Right lobe of liver (tissue), 6 donors: ENCODE results near the gene ATP12A. TPM values are rescaled to one million over a fixed set of nuclear protein-coding genes. Genes with fewer than 3 reads are reported as not detected.

Experiments
- ATAC-seq, 4 donors: fragments of 200-7000 bp; cut with Tn5 transposase; one replicate each; pipeline ENCODE4 v1.9.1; 2020; ENCODE audit warnings: mild to moderate bottlenecking in 4 of 4, moderate library complexity in 4 of 4
- DNase-seq, 3 donors: peaks; one replicate each; pipeline ENCODE4 v3.0.0-alpha.2; 2020
- H3K27ac ChIP-seq, 3 donors: fragments of 200-600 bp; one replicate each; pipeline ENCODE4 v1.8.0; 2022
- H3K27me3 ChIP-seq, 2 donors: fragments of 200-600 bp; one replicate each; pipeline ENCODE4 v1.8.0; 2022
- H3K36me3 ChIP-seq, 4 donors: fragments of 200-600 bp; sonication (generic) in 1 of 4; one replicate each; pipeline versions ENCODE4 v1.5.1 to v1.8.0; 2017 to 2022; ENCODE audit warnings: control low read depth in 1 of 4
- H3K4me1 ChIP-seq, 4 donors: fragments of 200-600 bp; sonication (generic) in 1 of 4; one replicate each; pipeline versions ENCODE4 v1.5.1 to v1.8.0; 2017 to 2022; ENCODE audit warnings: control low read depth in 1 of 4
- H3K4me3 ChIP-seq, 3 donors: fragments of 200-600 bp; one replicate each; pipeline ENCODE4 v1.8.0; 2022
- H3K9me3 ChIP-seq, 4 donors: fragments of 200-600 bp; sonication (generic) in 1 of 4; one replicate each; pipeline versions ENCODE4 v1.5.1 to v1.8.0; 2017 to 2022; ENCODE audit warnings: control low read depth in 1 of 4
- POLR2A ChIP-seq: fragments of 450-650 bp; IDR thresholded peaks from one replicate; pipeline ENCODE4 v1.6.1; 2017; ENCODE audit warnings: antibody characterized with exemption, mild to moderate bottlenecking
- WGBS: methylation state at CpG from one replicate; pipeline ENCODE4 v1.1.6; 2018; ENCODE audit warnings: low coverage, low lambda C conversion rate; ENCODE audit not compliant: insufficient coverage; ENCODE audit errors: missing lambda C conversion rate; 5-methylcytosine and 5-hydroxymethylcytosine counted together
- intact Hi-C, 2 donors: fragments of 100-400 bp; cut with DNase I; formaldehyde crosslinking; loops; one replicate each; pipeline versions ENCODE4 v1.11.2 to v1.14.1; 2022
- total RNA-seq, 6 experiments: library from RNA; depleted of rRNA in 2 of 6; stranded (reverse); fragments of >200 nt in 2 of 6; fragmentation: NEBNext Ultra II Directional in 3 of 6; extraction: Animal tissue kit (Norgen Biotek cat#: 25700) in 3 of 6; gene quantifications; one replicate each; pipeline versions ENCODE4 v1.1.0 to v1.2.4, GENCODE V29; 2016 to 2023
- TF ChIP-seq, protein P1 (sequence below), 4 donors: fragments of 200-600 bp in 3 of 4; fragments of 450-650 bp in 1 of 4; IDR thresholded peaks; one replicate each; pipeline versions ENCODE4 v1.5.1 to v1.8.0; 2016 to 2022; ENCODE audit warnings: antibody characterized with exemption in 4 of 4, mild to moderate bottlenecking in 2 of 4
- donor health status: DM: no; HTN: yes; CAD: no.
- donor health status: DM: no; HTN: no; CAD: no.
- donor health status: DM: no; HTN: no; CAD: no.
- donor health status: DM: no; HTN: yes; CAD: no.
- donor health status: DM: no; HTN: yes; CAD: no.

The ATP12A gene
- total RNA-seq, 6 experiments from 2014 or later: not detected

DNA sequence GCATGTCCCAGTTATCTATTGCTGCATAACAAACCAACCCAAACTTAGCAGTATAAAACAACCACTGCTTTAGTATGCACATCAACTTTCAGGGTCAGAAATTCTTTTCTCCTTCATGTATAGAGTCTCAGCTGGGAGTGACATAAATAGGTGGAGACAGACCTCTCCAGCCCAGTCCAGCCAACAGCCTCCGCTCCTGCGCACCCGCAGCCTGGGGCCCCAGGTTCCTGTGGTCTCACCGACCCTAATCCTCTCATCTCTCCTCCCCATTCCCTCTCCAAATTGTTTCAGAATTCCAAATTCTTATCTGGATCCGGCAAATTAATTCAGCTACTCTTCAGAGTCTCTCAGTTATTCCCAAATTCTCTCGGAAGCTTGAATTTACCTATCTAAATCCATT lies 522 bp upstream of the ATP12A start:
- Histone ChIP-seq H3K4me3 (no peak overlapping the region), H3K27ac (no peak overlapping the region), H3K36me3 (no peaks in the 10 kb centered on the region), H3K4me1 (peaks cover 0 to 21% (median 7%) of the 10 kb centered on the region in 4 donors), H3K9me3 (no peaks in the 10 kb centered on the region), H3K27me3 (peaks cover 15 to 18% of the 10 kb centered on the region in 2 donors)
- DNase-seq (no peak), ATAC-seq (no peak)
- WGBS: 36% methylated on average over 6 of the region's 6 CpGs
- TF ChIP-seq POLR2A: no peak
- TF ChIP-seq, protein P1, sequence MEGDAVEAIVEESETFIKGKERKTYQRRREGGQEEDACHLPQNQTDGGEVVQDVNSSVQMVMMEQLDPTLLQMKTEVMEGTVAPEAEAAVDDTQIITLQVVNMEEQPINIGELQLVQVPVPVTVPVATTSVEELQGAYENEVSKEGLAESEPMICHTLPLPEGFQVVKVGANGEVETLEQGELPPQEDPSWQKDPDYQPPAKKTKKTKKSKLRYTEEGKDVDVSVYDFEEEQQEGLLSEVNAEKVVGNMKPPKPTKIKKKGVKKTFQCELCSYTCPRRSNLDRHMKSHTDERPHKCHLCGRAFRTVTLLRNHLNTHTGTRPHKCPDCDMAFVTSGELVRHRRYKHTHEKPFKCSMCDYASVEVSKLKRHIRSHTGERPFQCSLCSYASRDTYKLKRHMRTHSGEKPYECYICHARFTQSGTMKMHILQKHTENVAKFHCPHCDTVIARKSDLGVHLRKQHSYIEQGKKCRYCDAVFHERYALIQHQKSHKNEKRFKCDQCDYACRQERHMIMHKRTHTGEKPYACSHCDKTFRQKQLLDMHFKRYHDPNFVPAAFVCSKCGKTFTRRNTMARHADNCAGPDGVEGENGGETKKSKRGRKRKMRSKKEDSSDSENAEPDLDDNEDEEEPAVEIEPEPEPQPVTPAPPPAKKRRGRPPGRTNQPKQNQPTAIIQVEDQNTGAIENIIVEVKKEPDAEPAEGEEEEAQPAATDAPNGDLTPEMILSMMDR (IDR thresholded peaks at IDR 0.05): no peak
- intact Hi-C loops: no loop called here

DNA sequence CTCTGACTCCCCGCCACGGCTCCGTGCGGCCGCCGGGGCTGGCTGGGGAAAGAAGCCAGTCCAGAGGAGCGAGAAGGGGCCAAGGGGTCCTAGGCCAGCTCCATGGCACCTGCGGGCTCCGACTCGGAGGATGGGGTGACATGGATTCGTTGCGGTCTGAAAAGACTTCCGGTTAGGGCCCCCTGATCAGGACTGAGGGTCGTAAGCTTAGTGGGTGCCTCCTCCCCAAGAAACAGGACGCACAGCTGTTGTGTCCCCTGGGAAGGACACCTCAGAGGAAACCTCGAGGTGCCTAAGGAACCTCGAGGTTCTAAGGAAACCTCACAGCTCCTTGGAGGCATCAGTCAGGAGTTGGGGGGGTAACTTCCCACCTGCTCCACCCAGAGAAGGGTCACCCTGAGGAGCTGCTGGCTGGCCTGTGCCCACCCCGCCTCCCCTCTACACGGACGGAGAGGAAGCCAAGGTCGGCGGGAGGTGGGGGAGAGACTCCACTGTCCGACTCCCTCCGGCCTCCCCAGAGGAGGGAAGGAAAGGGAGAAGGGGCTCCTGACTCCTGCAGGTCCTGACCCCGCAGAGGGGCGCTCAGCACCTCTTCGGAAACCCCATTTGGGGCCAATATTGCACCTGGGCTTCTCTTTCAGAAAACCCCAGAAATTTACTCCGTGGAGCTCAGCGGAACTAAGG lies 855 bp downstream of the ATP12A start:
- H3K27me3 ChIP-seq: peaks cover 15 to 18% of the 10 kb centered on the region in 2 donors
- peaks cover 0 to 21% (median 7%) of the 10 kb centered on the region in 4 donors for H3K4me1 ChIP-seq
- peak overlapping the region in 1 of 3 donors; percentile 42 for H3K4me3 ChIP-seq
- no peaks in the 10 kb centered on the region for H3K9me3 ChIP-seq
- TF ChIP-seq, protein P1 (IDR thresholded peaks at IDR 0.05): no peak
- TF ChIP-seq POLR2A: no peak
- ATAC-seq (no peak), DNase-seq (no peak)
- H3K27ac ChIP-seq: no peak overlapping the region
- intact Hi-C loops: no loop called here
- no peaks in the 10 kb centered on the region for H3K36me3 ChIP-seq
- WGBS: 53% methylated on average over 13 of the region's 29 CpGs

DNA sequence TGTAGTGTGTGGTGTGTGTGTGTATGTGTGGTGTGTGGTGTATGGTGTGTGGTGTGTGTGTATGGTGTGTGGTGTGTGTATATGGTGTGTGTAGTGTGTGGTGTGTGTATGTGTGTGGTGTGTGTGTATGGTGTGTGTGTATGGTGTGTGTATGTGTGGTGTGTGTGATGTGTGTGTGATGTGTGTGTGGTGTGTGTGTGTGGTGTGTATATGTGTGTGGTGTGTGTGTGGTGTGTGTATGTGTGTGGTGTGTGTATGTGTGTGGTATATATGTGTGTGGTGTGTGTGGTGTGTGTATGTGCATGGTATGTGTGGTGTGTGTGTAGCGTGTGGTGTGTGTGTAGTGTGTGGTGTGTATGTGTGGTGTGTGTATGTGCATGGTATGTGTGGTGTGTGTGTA lies 1.7 kb downstream of the ATP12A start:
- no peak for TF ChIP-seq POLR2A
- TF ChIP-seq, protein P1 (IDR thresholded peaks at IDR 0.05): no peak
- H3K27ac ChIP-seq: no peak overlapping the region
- ATAC-seq (no peak), DNase-seq (no peak)
- no peaks in the 10 kb centered on the region for H3K9me3 ChIP-seq
- peaks cover 15 to 18% of the 10 kb centered on the region in 2 donors for H3K27me3 ChIP-seq
- H3K4me1 ChIP-seq: peaks cover 0 to 21% (median 7%) of the 10 kb centered on the region in 4 donors
- H3K4me3 ChIP-seq: no peak overlapping the region
- WGBS: 100% methylated on average over 1 of the region's 1 CpG
- intact Hi-C loops: no loop called here
- no peaks in the 10 kb centered on the region for H3K36me3 ChIP-seq

DNA sequence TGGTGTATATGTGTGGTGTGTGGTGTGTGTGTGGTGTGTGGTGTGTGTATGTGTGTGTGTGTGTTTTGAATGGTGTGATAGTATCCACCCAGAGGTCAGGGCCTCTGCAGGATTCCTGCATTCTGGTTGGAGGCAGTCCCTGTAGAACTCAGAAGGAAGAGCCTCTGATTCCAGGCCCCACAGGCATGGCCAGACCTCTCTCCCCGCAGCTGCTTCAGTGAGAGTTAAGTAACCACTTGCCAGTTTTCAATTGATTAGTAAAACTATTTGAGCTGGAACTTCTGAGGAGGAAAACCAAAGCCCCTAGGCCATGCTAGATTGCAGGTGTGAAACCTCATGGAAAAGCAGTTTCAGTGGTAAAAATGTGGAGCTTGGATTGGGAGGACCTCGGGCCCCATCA lies 2.1 kb downstream of the ATP12A start:
- peaks cover 15 to 18% of the 10 kb centered on the region in 2 donors for H3K27me3 ChIP-seq
- DNase-seq: no peak
- WGBS: 30% methylated on average over 1 of the region's 2 CpGs

DNA sequence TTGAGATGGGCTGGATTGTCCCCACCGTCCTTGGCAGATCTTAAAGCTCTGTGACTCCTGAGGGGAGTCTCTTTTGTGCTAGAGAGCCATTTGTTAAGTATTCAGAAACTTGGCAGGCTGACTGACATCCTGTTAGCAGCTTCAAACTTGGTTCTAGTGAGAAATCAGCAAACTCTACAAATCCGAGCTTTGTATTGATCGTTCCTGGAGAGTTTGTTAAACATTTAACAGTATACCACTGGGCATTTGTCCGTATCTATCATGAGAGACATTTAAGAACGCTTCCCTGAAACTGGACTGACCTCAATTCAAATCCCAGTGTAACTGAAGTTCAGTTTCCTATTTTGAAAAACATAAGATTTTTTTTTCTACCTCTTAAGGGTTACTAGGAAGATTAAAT lies 3.1 kb downstream of the ATP12A start:
- Histone ChIP-seq H3K36me3 (no peaks in the 10 kb centered on the region), H3K27ac (peak overlapping the region in 1 of 3 donors; percentile 52), H3K4me3 (no peak overlapping the region), H3K9me3 (no peaks in the 10 kb centered on the region), H3K4me1 (peaks cover 0 to 21% (median 7%) of the 10 kb centered on the region in 4 donors), H3K27me3 (peaks cover 15 to 18% of the 10 kb centered on the region in 2 donors)
- DNase-seq (no peak), ATAC-seq (peak; percentile 85 to 91 (median 88))
- WGBS: 32% methylated on average over 5 of the region's 5 CpGs
- intact Hi-C loops: no loop called here
- TF ChIP-seq POLR2A: no peak
- TF ChIP-seq, protein P1 (IDR thresholded peaks at IDR 0.05): no peak

More for the DNA sequence above, 2.1 kb downstream of the ATP12A start:
- Histone ChIP-seq H3K9me3 (no peaks in the 10 kb centered on the region), H3K36me3 (no peaks in the 10 kb centered on the region), H3K4me1 (peaks cover 0 to 21% (median 7%) of the 10 kb centered on the region in 4 donors), H3K4me3 (no peak overlapping the region), H3K27ac (no peak overlapping the region)
- TF ChIP-seq POLR2A: no peak
- ATAC-seq: no peak
- intact Hi-C loops: no loop called here
